Heart left ventricle (tissue), 16 donors: ENCODE data around the gene PSTPIP1. TPM values are rescaled to one million over a fixed set of nuclear protein-coding genes. Genes with fewer than 3 reads are reported as not detected.

Source experiments
- ATAC-seq, 4 donors: fragments of 200-7000 bp; cut with Tn5 transposase; one replicate each; pipeline ENCODE4 v1.9.1; 2020 to 2022; ENCODE audit warnings: moderate library complexity in 4 of 4, mild to moderate bottlenecking in 3 of 4, moderate number of reproducible peaks in 1 of 4
- DNase-seq, 5 donors: peaks; one replicate each; pipeline ENCODE4 v3.0.0-alpha.2; 2020
- H3K27ac ChIP-seq, 12 donors: fragments of 200-600 bp; sonication (generic) in 4 of 12; one replicate each; pipeline versions ENCODE4 v1.5.0 to v1.8.0; 2016 to 2022; ENCODE audit warnings: mild to moderate bottlenecking in 2 of 12
- H3K27me3 ChIP-seq, 9 donors: fragments of 200-600 bp; sonication (generic) in 2 of 9; one replicate each; pipeline versions ENCODE4 v1.5.1 to v1.8.0; 2016 to 2022; ENCODE audit warnings: mild to moderate bottlenecking in 3 of 9
- H3K36me3 ChIP-seq, 9 donors: fragments of 200-600 bp; sonication (generic) in 2 of 9; one replicate each; pipeline versions ENCODE4 v1.5.0 to v1.8.0; 2018 to 2022; ENCODE audit warnings: mild to moderate bottlenecking in 2 of 9
- H3K4me1 ChIP-seq, 12 donors: fragments of 200-600 bp; sonication (generic) in 4 of 12; one replicate each; pipeline versions ENCODE4 v1.5.0 to v1.8.0; 2016 to 2022; ENCODE audit warnings: mild to moderate bottlenecking in 3 of 12
- H3K4me3 ChIP-seq, 12 donors: fragments of 200-600 bp; sonication (generic) in 4 of 12; one replicate each; pipeline versions ENCODE4 v1.5.0 to v1.8.0; 2017 to 2022; ENCODE audit warnings: mild to moderate bottlenecking in 9 of 12, moderate library complexity in 4 of 12
- H3K9me3 ChIP-seq, 12 donors: fragments of 200-600 bp; sonication (generic) in 4 of 12; one replicate each; pipeline versions ENCODE4 v1.5.0 to v1.8.0; 2016 to 2022; ENCODE audit warnings: mild to moderate bottlenecking in 1 of 12
- POLR2A ChIP-seq, 2 donors: fragments of 450-650 bp; IDR thresholded peaks; one replicate each; pipeline ENCODE4 v1.6.1; 2017; ENCODE audit warnings: antibody characterized with exemption in 2 of 2, mild to moderate bottlenecking in 2 of 2, moderate library complexity in 2 of 2
- WGBS, 4 donors: extraction: QIAGEN DNeasy Blood & Tissue Kit in 2 of 4; methylation state at CpG; one replicate each; pipeline versions ENCODE4 v1.1.5 to v1.1.7; 2013 to 2018; 5-methylcytosine and 5-hydroxymethylcytosine counted together
- intact Hi-C, 10 donors: fragments of 100-400 bp; cut with DNase I; formaldehyde crosslinking; loops; one replicate each; pipeline versions ENCODE4 v1.11.1 to v1.14.2; 2022
- polyA plus RNA-seq, 2 donors: library from polyadenylated mRNA; stranded (reverse); fragments of 200-250 nt; gene quantifications; one replicate each; pipeline ENCODE4 v1.2.3, GENCODE V29; 2013
- total RNA-seq, 9 donors: library from RNA; depleted of rRNA in 2 of 9; stranded (reverse); fragments of >200 nt in 2 of 9; fragmentation: NEBNext Ultra II Directional in 3 of 9; extraction: Animal tissue kit (Norgen Biotek cat#: 25700) in 3 of 9; gene quantifications; one replicate each; pipeline versions ENCODE4 v1.1.0 to v1.2.4, GENCODE V29; 2016 to 2023
- TF ChIP-seq, protein P1 (sequence below), 12 donors: fragments of 200-600 bp; sonication (generic) in 4 of 12; IDR thresholded peaks; one replicate each; pipeline versions ENCODE4 v1.5.0 to v1.8.0; 2018 to 2022; ENCODE audit warnings: antibody characterized with exemption in 12 of 12, mild to moderate bottlenecking in 5 of 12
- donor health status: ischemic (EF 13 %, LVEDD 7.1; RV severe dilation, severe dysfunction).
- donor health status: healthy with polysubstance abuse.
- donor health status: DM: no; HTN: yes; CAD: no.
- donor health status: DM: no; HTN: no; CAD: no.
- donor health status: ischemic (EF 25% LVEDD 6.9; RV normal size, moderate dysfunction).
- donor health status: ischemic (EF 25% LVEDD 5.7; RV mildly dilated, moderate dysfunction).
- donor health status: healthy.
- donor health status: DM: yes; HTN: yes; CAD: no.
- donor health status: ischemic (EF 35%, LVEDD 5.7; RV mildly dilated, moderate dysfunction).
- donor health status: nonischemic (EF 11% LVEDD 7.7; RV severe dilation, severe dysfunction).
- donor health status: DM: yes; HTN: yes; CAD: no.
- donor health status: PGD.
- donor health status: ischemic (EF 29% LVEDD 5.4; RV normal size, mild dysfunction).
- donor health status: nonischemic (EF 23%, LVEDD 6.1; RV moderate dilation, normal function).

The PSTPIP1 gene
- total and polyA plus RNA-seq, 11 donors = 1.3 to 17.2 (median 2.9) TPM

DNA sequence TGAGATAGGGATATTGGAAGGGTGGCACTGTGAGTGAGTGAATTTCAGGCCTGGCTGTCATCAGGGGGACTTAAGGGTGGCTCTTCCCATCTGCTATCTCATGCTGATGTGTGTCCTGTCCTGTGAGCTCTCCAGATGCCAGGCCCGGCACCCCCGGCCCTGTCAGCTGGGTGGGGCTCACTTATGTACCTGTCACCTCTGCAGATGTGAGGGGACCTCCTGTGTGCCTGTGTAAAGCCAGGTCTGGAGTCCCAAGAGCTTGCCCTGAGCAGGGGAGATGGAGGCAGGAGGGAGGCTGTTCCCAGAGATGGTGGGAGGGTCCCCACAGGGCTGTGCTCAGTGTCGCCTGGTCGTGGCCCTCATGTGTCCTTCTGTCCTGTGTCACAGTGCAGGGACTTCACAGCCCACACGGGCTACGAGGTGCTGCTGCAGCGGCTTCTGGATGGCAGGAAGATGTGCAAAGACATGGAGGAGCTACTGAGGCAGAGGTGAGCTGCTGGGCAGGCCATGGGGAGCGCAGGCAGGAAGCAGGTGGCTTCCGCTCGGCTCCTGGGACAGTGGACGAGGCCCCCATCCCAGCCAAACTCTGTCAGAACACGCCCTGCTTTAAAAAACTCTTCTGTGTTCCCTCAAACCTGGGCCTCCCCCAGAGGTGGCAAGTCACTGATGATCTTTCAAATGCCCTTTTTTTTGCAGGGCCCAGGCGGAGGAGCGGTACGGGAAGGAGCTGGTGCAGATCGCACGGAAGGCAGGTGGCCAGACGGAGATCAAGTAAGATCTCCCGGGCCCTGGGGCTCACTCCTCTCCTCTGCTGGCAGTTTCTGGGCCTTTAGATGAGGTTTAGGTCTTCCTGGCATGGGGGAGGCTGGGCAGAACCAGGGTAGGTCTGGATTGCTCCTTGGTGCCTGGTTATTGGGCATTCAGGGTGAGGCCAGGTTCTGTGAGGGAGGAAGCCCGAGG is 23.1 kb downstream of the PSTPIP1 start:
- ATAC-seq (no peak), DNase-seq (peak in 2 of 5 donors; percentile 18 to 49)
- no peak for TF ChIP-seq POLR2A (IDR thresholded peaks at IDR 0.05)
- TF ChIP-seq, protein P1, sequence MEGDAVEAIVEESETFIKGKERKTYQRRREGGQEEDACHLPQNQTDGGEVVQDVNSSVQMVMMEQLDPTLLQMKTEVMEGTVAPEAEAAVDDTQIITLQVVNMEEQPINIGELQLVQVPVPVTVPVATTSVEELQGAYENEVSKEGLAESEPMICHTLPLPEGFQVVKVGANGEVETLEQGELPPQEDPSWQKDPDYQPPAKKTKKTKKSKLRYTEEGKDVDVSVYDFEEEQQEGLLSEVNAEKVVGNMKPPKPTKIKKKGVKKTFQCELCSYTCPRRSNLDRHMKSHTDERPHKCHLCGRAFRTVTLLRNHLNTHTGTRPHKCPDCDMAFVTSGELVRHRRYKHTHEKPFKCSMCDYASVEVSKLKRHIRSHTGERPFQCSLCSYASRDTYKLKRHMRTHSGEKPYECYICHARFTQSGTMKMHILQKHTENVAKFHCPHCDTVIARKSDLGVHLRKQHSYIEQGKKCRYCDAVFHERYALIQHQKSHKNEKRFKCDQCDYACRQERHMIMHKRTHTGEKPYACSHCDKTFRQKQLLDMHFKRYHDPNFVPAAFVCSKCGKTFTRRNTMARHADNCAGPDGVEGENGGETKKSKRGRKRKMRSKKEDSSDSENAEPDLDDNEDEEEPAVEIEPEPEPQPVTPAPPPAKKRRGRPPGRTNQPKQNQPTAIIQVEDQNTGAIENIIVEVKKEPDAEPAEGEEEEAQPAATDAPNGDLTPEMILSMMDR (IDR thresholded peaks at IDR 0.05) = no peak
- intact Hi-C loops = no loop called here
- Histone ChIP-seq H3K27ac (no peak overlapping the region), H3K36me3 (peaks cover 0 to 12% (median 0%) of the 10 kb centered on the region in 9 donors), H3K9me3 (no peaks in the 10 kb centered on the region), H3K4me1 (peaks cover 0 to 95% (median 16%) of the 10 kb centered on the region in 12 donors), H3K27me3 (no peaks in the 10 kb centered on the region), H3K4me3 (no peak overlapping the region)
- WGBS, 4 donors = 92 to 95% (median 94%) methylated on average over 15 to 20 of the region's 20 CpGs

- intact Hi-C loops = no loop called here
- H3K4me3 ChIP-seq = no peak overlapping the region
- H3K36me3 ChIP-seq = peaks cover 0 to 12% (median 0%) of the 10 kb centered on the region in 9 donors
- no peaks in the 10 kb centered on the region for H3K27me3 ChIP-seq
- no peak for ATAC-seq
- 92 to 97% (median 95%) methylated on average over 6 to 11 of the region's 11 CpGs for WGBS, 4 donors
- no peak for TF ChIP-seq POLR2A (IDR thresholded peaks at IDR 0.05)
- TF ChIP-seq, protein P1 (IDR thresholded peaks at IDR 0.05) = no peak
- peak overlapping the region in 1 of 12 donors; percentile 42 for H3K27ac ChIP-seq
- H3K9me3 ChIP-seq = no peaks in the 10 kb centered on the region
- peaks cover 0 to 87% (median 16%) of the 10 kb centered on the region in 12 donors for H3K4me1 ChIP-seq
- DNase-seq = peak in 2 of 5 donors; percentile 20 to 37
These were observed 24.0 kb downstream of the PSTPIP1 start for GRCh38 chr15:77018796-77019505.

DNA sequence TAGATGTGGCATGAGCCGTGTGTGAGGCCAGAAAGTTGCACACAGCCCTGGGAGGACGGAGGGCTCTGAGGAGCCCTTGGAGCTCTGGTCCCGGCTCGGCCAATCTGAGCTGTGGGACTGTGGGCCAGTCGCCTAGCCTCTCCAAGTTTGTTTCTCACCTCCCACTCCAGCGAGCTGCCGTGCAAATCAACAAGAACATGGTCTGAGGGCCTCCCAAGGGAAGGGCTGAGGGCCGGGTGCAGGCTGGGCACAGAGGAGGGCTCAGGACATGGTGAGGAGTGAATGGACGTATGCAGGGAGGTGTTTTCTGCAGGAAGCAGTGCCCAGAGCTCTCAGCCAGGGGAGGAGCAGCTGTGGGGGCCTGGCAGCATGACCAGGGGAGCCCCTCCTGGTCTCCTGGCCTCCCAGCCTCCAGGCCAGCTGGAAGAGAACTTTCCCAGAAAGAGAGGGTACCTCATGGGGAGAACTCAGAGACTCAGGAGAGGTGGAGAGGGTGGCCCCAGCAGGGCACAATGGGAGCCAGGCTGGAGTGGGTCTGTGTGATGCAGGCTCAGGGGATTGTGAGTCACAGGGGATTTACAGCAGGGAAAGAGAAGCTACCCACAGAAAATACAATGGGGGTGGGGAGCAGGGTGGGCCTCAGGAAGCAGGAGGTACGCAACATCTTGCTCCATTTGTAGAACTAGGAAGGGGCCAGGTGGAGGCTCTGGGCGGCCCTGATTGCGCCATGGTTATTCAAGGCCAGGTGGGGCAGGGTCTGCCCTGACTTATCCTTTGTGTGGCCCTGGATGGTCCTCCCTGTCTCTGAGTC is 24.8 kb downstream of the PSTPIP1 start:
- 75 to 82% (median 80%) methylated on average over 8 to 12 of the region's 12 CpGs for WGBS, 4 donors
- H3K4me1 ChIP-seq = peaks cover 0 to 85% (median 16%) of the 10 kb centered on the region in 12 donors
- H3K4me3 ChIP-seq = no peak overlapping the region
- peak in 2 of 5 donors; percentile 17 to 46 for DNase-seq
- H3K36me3 ChIP-seq = peaks cover 0 to 12% (median 0%) of the 10 kb centered on the region in 9 donors
- TF ChIP-seq POLR2A (IDR thresholded peaks at IDR 0.05) = no peak
- TF ChIP-seq, protein P1 (IDR thresholded peaks at IDR 0.05) = no peak
- no peaks in the 10 kb centered on the region for H3K9me3 ChIP-seq
- no peaks in the 10 kb centered on the region for H3K27me3 ChIP-seq
- intact Hi-C loops = loop anchor here in 9 of 10 donors (5.0 to 10.0 kb wide), 5 partner anchors 47 to 528 kb away; no protein-coding TSS in a partner anchor
- H3K27ac ChIP-seq = peak overlapping the region in 1 of 12 donors; percentile 42
- no peak for ATAC-seq
